A549 (cell line): ENCODE measurements around the gene MINDY4. TPM values are rescaled to one million over a fixed set of nuclear protein-coding genes. Genes with fewer than 3 reads are reported as not detected.

Experiments used
- ATAC-seq, 2 experiments: fragments of 200-7000 bp in 1 of 2; fragments of >200 bp in 1 of 2; cut with Nextera tagmentation in 1 of 2; cut with Tn5 transposase in 1 of 2; 3 replicates each; pipeline versions ENCODE4 v1.8.0 to v1.9.1; 2018 to 2020; ENCODE audit warnings: mild to moderate bottlenecking in 1 of 2, moderate library complexity in 1 of 2
- CTCF ChIA-PET: fragments of 300-600 bp; sonication (Branson Sonifier 250); formaldehyde crosslinking; extraction: SDS; loops from one replicate; lab custom pipeline; 2021; ENCODE audit warnings: antibody characterized with exemption, inconsistent platforms; lab: Yijun Ruan, JAX
- POLR2A ChIA-PET: fragments of 350-600 bp; formaldehyde crosslinking; extraction: SDS; loops from one replicate; lab custom pipeline; 2021; ENCODE audit warnings: antibody characterized with exemption, inconsistent platforms; lab: Yijun Ruan, JAX
- DNase-seq, 2 experiments: peaks; one replicate each; pipeline versions ENCODE4 v3.0.0 to v3.0.0-alpha.2; 2011 to 2016; ENCODE audit warnings: low read depth in 1 of 2, low spot score in 1 of 2
- FAIRE-seq: peaks from 2 replicates; lab custom pipeline; 2011; peaks lifted over from hg19 to GRCh38; lab: Jason Lieb, UNC
- H3K27ac ChIP-seq, 2 experiments: fragments of >200 bp; sonication (Bioruptor Twin); formaldehyde crosslinking; 3 replicates each; pipeline ENCODE4 v1.5.1; 2016 to 2017
- H3K4me1 ChIP-seq: fragments of >200 bp; sonication (Bioruptor Twin); formaldehyde crosslinking; 3 replicates; pipeline ENCODE4 v1.6.1; 2016
- H3K4me2 ChIP-seq: fragments of >200 bp; sonication (Bioruptor Twin); formaldehyde crosslinking; 3 replicates; pipeline ENCODE4 v1.6.1; 2016
- H3K4me3 ChIP-seq: fragments of >200 bp; sonication (Bioruptor Twin); formaldehyde crosslinking; 3 replicates; pipeline ENCODE4 v1.5.1; 2016
- H3K9me3 ChIP-seq: fragments of >200 bp; sonication (Bioruptor Twin); formaldehyde crosslinking; 3 replicates; pipeline ENCODE4 v1.6.1; 2016
- CBX8 ChIP-seq: fragments of 200-600 bp; sonication (generic); IDR thresholded peaks from 2 replicates; pipeline ENCODE4 v1.6.1; 2016
- CEBPB ChIP-seq, 2 experiments: fragments of >200 bp in 1 of 2; sonication (Bioruptor Twin) in 1 of 2; formaldehyde crosslinking in 1 of 2; IDR thresholded peaks; 2 replicates each; pipeline ENCODE4 v1.6.1; 2012 to 2016
- CHD2 ChIP-seq: fragments of 150-350 bp; IDR thresholded peaks from 2 replicates; pipeline ENCODE4 v1.6.1; 2014; ENCODE audit warnings: low read length; ENCODE audit not compliant: partially characterized antibody
- E2F6 ChIP-seq: IDR thresholded peaks from 2 replicates; pipeline ENCODE4 v1.6.1; 2012; ENCODE audit warnings: low read depth, borderline replicate concordance
- EHF ChIP-seq: fragments of 250-450 bp; sonication (Bioruptor Pico); IDR thresholded peaks from 2 replicates; pipeline ENCODE4 v1.5.0; 2020; ENCODE audit warnings: mild to moderate bottlenecking
- EHMT2 ChIP-seq: fragments of 200-600 bp; sonication (generic); IDR thresholded peaks from 2 replicates; pipeline ENCODE4 v1.6.1; 2016; ENCODE audit warnings: antibody characterized with exemption, low read depth, mild to moderate bottlenecking, moderate library complexity
- EP300 ChIP-seq, 2 experiments: fragments of >200 bp; sonication (Bioruptor Twin); formaldehyde crosslinking; IDR thresholded peaks; 2 replicates in 1 of 2; 3 replicates in 1 of 2; pipeline ENCODE4 v1.6.1; 2016 to 2017
- ESRRA ChIP-seq: fragments of 150-350 bp; IDR thresholded peaks from 2 replicates; pipeline ENCODE4 v1.6.1; 2014; ENCODE audit warnings: mild to moderate bottlenecking, low read length, borderline replicate concordance
- FOSB ChIP-seq: fragments of 250-450 bp; sonication (Bioruptor Pico); IDR thresholded peaks from 2 replicates; pipeline ENCODE4 v1.5.0; 2020; ENCODE audit warnings: mild to moderate bottlenecking, moderate library complexity
- FOSL2 ChIP-seq, 2 experiments: fragments of 450-650 bp in 1 of 2; fragments of >200 bp in 1 of 2; sonication (Bioruptor Twin) in 1 of 2; formaldehyde crosslinking; IDR thresholded peaks; 2 replicates each; pipeline versions ENCODE4 v1.5.0 to v1.6.1; 2016 to 2020; ENCODE audit warnings: mild to moderate bottlenecking in 1 of 2, moderate library complexity in 1 of 2
- FOXS1 ChIP-seq: fragments of 250-450 bp; sonication (Bioruptor Pico); IDR thresholded peaks from 2 replicates; pipeline ENCODE4 v1.5.0; 2020; ENCODE audit warnings: mild to moderate bottlenecking, moderate library complexity
- GATA3 ChIP-seq: IDR thresholded peaks from 2 replicates; pipeline ENCODE4 v1.6.1; 2012; ENCODE audit warnings: borderline replicate concordance
- HDAC2 ChIP-seq: fragments of 200-600 bp; sonication (generic); IDR thresholded peaks from 2 replicates; pipeline ENCODE4 v1.6.1; 2016
- HES2 ChIP-seq: fragments of >200 bp; sonication (Bioruptor Twin); formaldehyde crosslinking; IDR thresholded peaks from 2 replicates; pipeline ENCODE4 v1.6.1; 2016
- HOXB5 ChIP-seq: fragments of 250-450 bp; sonication (Bioruptor Pico); IDR thresholded peaks from 2 replicates; pipeline ENCODE4 v1.5.0; 2020; ENCODE audit warnings: mild to moderate bottlenecking, moderate library complexity
- JUN ChIP-seq, 2 experiments: fragments of >200 bp; sonication (Bioruptor Twin); formaldehyde crosslinking; IDR thresholded peaks; 2 replicates in 1 of 2; 3 replicates in 1 of 2; pipeline ENCODE4 v1.6.1; 2016 to 2017
- MAFK ChIP-seq: fragments of 450-650 bp; IDR thresholded peaks from 2 replicates; pipeline ENCODE4 v1.6.1; 2014; ENCODE audit not compliant: partially characterized antibody
- MAX ChIP-seq: IDR thresholded peaks from 2 replicates; pipeline ENCODE4 v1.6.1; 2012
- MAZ ChIP-seq: fragments of 150-350 bp; IDR thresholded peaks from 2 replicates; pipeline ENCODE4 v1.6.1; 2014; ENCODE audit warnings: antibody characterized with exemption, low read depth, low read length, borderline replicate concordance
- NFE2L2 ChIP-seq: fragments of 150-350 bp; conservative IDR thresholded peaks from 2 replicates; pipeline ENCODE4 v1.6.1; 2014; ENCODE audit warnings: low read length
- NPAS2 ChIP-seq: fragments of 250-450 bp; sonication (Bioruptor Pico); IDR thresholded peaks from 2 replicates; pipeline ENCODE4 v1.8.0; 2022; ENCODE audit warnings: mild to moderate bottlenecking, moderate library complexity, borderline replicate concordance
- NR3C1 ChIP-seq: fragments of >200 bp; sonication (Bioruptor Twin); formaldehyde crosslinking; IDR thresholded peaks from 3 replicates; pipeline ENCODE4 v1.6.1; 2017
- POLR2AphosphoS2 ChIP-seq: conservative IDR thresholded peaks from 2 replicates; pipeline ENCODE4 v1.6.1; 2012; ENCODE audit warnings: low read length, improper control_type of control experiment, inconsistent platforms
- RCOR1 ChIP-seq: fragments of 150-350 bp; IDR thresholded peaks from 2 replicates; pipeline ENCODE4 v1.6.1; 2014; ENCODE audit warnings: antibody characterized with exemption, low read length, low read depth
- RFX5 ChIP-seq: fragments of 450-650 bp; IDR thresholded peaks from 2 replicates; pipeline ENCODE4 v1.7.1; 2014; ENCODE audit warnings: antibody characterized with exemption, mild to moderate bottlenecking, moderate library complexity
- RNF2 ChIP-seq: fragments of 200-600 bp; sonication (generic); IDR thresholded peaks from 2 replicates; pipeline ENCODE4 v1.6.1; 2016; ENCODE audit warnings: low read depth, mild to moderate bottlenecking, antibody characterized with exemption, moderate library complexity, borderline replicate concordance
- SREBF2 ChIP-seq: fragments of 450-650 bp; IDR thresholded peaks from 2 replicates; pipeline ENCODE4 v1.6.1; 2014; ENCODE audit warnings: mild to moderate bottlenecking, moderate library complexity
- TFCP2L1 ChIP-seq: fragments of 250-450 bp; sonication (Bioruptor Pico); IDR thresholded peaks from 2 replicates; pipeline ENCODE4 v1.5.0; 2021; ENCODE audit warnings: mild to moderate bottlenecking
- USF2 ChIP-seq: fragments of 450-650 bp; IDR thresholded peaks from 2 replicates; pipeline ENCODE4 v1.6.1; 2014; ENCODE audit warnings: antibody characterized with exemption
- ZSCAN20 ChIP-seq: fragments of 250-450 bp; sonication (Bioruptor Pico); IDR thresholded peaks from 2 replicates; pipeline ENCODE4 v1.8.0; 2022; ENCODE audit warnings: mild to moderate bottlenecking, moderate library complexity
- WGBS: methylation state at CpG from one replicate; pipeline ENCODE4 v1.1.6; 2017; ENCODE audit errors: missing lambda C conversion rate; 5-methylcytosine and 5-hydroxymethylcytosine counted together
- polyA plus RNA-seq, 4 experiments: library from polyadenylated mRNA; depleted of rRNA in 3 of 4; stranded (reverse); fragments of >200 nt; fragmentation: RNase III in 1 of 4; extraction: RNeasy Plus Mini Kit Qiagen cat#74134 plus additional on column Dnase treatment in 1 of 4; gene quantifications; 2 replicates in 3 of 4; 3 replicates in 1 of 4; pipeline ENCODE4 v1.2.3, GENCODE V29; 2011 to 2017

MINDY4 gene
- polyA plus RNA-seq, 2 of the 4 experiments (the other 2 are of a cell fraction), result 1.8 to 3.6 TPM

- no peaks in the 10 kb centered on the region for H3K9me3 ChIP-seq
- CTCF ChIA-PET, result interaction anchor here (1.0 kb wide), 1 partner anchor 23 kb away, joined by 5 read pairs; no protein-coding TSS in a partner anchor
- DNase-seq, result no peak
- H3K4me3 ChIP-seq, result no peak overlapping the region
- WGBS, result 69% methylated on average over 6 of the region's 6 CpGs
- no peak overlapping the region for H3K4me2 ChIP-seq
- no peak for ATAC-seq
- FAIRE-seq, result no peak
- H3K4me1 ChIP-seq, result peaks cover 13% of the 10 kb centered on the region; the same call in 2 of the 3 replicates
- H3K27ac ChIP-seq, result no peak overlapping the region
- TF ChIP-seq CEBPB (IDR thresholded peaks at IDR 0.05) (no peak), NFE2L2 (no peak), USF2 (no peak), GATA3 (no peak), RFX5 (no peak), CBX8 (no peak), HOXB5 (CRISPR knock-in tag) (no peak), EHMT2 (no peak), NPAS2 (CRISPR knock-in tag) (no peak), JUN (IDR thresholded peaks at IDR 0.05) (no peak)
- TF ChIP-seq, all 56 proteins: peak for 0
- POLR2A ChIA-PET, result no interaction called here
These were observed 144.5 kb downstream of the MINDY4 start for GRCh38 chr7:30915751-30916150.

GRCh38 chr7:30916255-30916654 lies 145.0 kb downstream of the MINDY4 start:
- TF ChIP-seq EHF (CRISPR knock-in tag), result no peak
- no peak for TF ChIP-seq MAX
- no peak for TF ChIP-seq FOXS1 (CRISPR knock-in tag)
- no peak for TF ChIP-seq FOSB (CRISPR knock-in tag)
- TF ChIP-seq NR3C1, result no peak
- TF ChIP-seq JUN (IDR thresholded peaks at IDR 0.05), result no peak
- TF ChIP-seq POLR2AphosphoS2, result no peak
- no peak for TF ChIP-seq TFCP2L1
- no peak for TF ChIP-seq MAZ
- H3K27ac ChIP-seq, result no peak overlapping the region
- no peaks in the 10 kb centered on the region for H3K9me3 ChIP-seq
- ChIA-PET CTCF (interaction anchor here (0.9 to 1.0 kb wide), 2 partner anchors 22 to 67 kb away, joined by 3 to 5 read pairs; no protein-coding TSS in a partner anchor), POLR2A (no interaction called here)
- no peak for FAIRE-seq
- H3K4me3 ChIP-seq, result no peak overlapping the region
- DNase-seq, result no peak
- peaks cover 18% of the 10 kb centered on the region for H3K4me1 ChIP-seq
- H3K4me2 ChIP-seq, result no peak overlapping the region
- no CpG with 5 or more reads among the region's 3 CpGs for WGBS
- ATAC-seq, result no peak

- Histone ChIP-seq H3K4me3 (no peak overlapping the region), H3K4me1 (peaks cover 22% of the 10 kb centered on the region), H3K4me2 (no peak overlapping the region), H3K27ac (no peak overlapping the region), H3K9me3 (no peaks in the 10 kb centered on the region)
- FAIRE-seq, result no peak
- CTCF ChIA-PET, result interaction anchor here (0.6 to 1.0 kb wide), 4 partner anchors 22 to 67 kb away, joined by 3 to 5 read pairs (median 4); no protein-coding TSS in a partner anchor
- WGBS, result 79% methylated on average over 7 of the region's 7 CpGs
- TF ChIP-seq RCOR1 (no peak), MAFK (peak; percentile 78)
- DNase-seq, result no peak
- POLR2A ChIA-PET, result no interaction called here
- no peak for ATAC-seq
These were observed 145.6 kb downstream of the MINDY4 start for GRCh38 chr7:30916767-30917166.

- Histone ChIP-seq H3K4me1 (peaks cover 22% of the 10 kb centered on the region), H3K27ac (no peak overlapping the region), H3K4me2 (no peak overlapping the region), H3K4me3 (no peak overlapping the region), H3K9me3 (no peaks in the 10 kb centered on the region)
- ChIA-PET POLR2A (no interaction called here), CTCF (interaction anchor here (0.6 to 1.1 kb wide), 5 partner anchors 9 to 189 kb away, joined by 3 to 5 read pairs (median 3); no protein-coding TSS in a partner anchor)
- WGBS, result 82% methylated on average over 4 of the region's 4 CpGs
- FAIRE-seq (no peak), ATAC-seq (no peak), DNase-seq (no peak)
- TF ChIP-seq ZSCAN20 (CRISPR knock-in tag) (no peak), ESRRA (no peak), FOSL2 (IDR thresholded peaks at IDR 0.05) (no peak), FOSL2 (CRISPR knock-in tag; IDR thresholded peaks at IDR 0.05) (no peak), SREBF2 (no peak), E2F6 (no peak), EP300 (IDR thresholded peaks at IDR 0.05) (no peak), RNF2 (no peak), NPAS2 (CRISPR knock-in tag) (no peak), HDAC2 (no peak), CHD2 (no peak), CEBPB (IDR thresholded peaks at IDR 0.05) (no peak), HES2 (no peak)
These were observed 146.1 kb downstream of the MINDY4 start for GRCh38 chr7:30917216-30917893.
